ENCODE results near the gene C4BPA.

C4BPA gene

DNA sequence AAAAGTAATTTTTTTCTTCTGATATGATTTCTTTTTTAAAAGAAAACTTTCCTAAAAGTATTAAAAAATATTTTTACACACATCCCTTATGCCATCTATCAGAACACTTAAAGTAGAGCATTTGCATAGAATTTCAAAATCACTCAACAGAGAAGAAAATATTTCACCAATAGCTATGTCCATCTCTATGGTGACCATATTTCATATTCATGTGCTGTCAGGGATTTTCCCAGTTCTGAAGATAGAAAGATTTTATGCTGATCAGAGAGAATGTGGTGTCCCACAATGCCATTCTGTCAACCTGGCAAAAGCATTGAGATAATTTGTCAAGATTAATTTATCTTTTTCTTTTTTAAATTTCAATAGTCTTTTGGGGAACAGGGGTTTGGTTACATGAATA is 87.0 kb downstream of the C4BPA start:
- no peak for DNase-seq (ENCODE audit: low spot score)

- no peak for DNase-seq (ENCODE audit: low spot score)
Observed at GRCh38 chr1:207191776-207192175, 87.7 kb downstream of the C4BPA start.

DNA sequence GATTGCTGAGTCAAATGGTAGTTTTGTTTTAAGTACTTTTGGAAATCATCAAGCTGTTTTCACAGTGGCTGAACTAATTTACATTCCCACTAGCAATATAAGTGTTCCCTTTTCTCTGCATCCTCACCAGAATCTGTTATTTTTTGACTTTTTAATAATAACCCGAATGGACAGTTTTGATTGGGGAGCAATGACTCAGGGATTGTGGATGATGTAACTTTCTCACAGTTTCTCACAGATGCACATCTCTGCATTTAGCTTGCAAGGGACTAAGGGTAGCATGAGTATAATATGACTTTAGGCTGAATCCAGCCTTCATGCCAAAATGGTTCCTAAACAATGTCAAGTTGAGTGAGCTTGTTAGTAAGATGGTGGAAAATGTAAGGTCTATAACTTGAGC is 90.2 kb downstream of the C4BPA start:
- no peak for DNase-seq (ENCODE audit: low spot score)

Data from AG20443 (cell line).